Hematopoietic multipotent progenitor cell treated with erythropoietin and hydrocortisone succinate and interleukin-3 and kit ligand, for 6 days (in vitro differentiated cells): Measurements from ENCODE around the gene LDLRAD3.

Experiments
- DNase-seq: peaks from one replicate; pipeline ENCODE4 v3.0.0-alpha.2; 2015

Gene LDLRAD3

GRCh38 chr11:36146437-36146836 lies 202.6 kb downstream of the LDLRAD3 start:
- DNase-seq, result no peak

- DNase-seq, result no peak
Observed at GRCh38 chr11:36147491-36147890, 203.6 kb downstream of the LDLRAD3 start.

GRCh38 chr11:36148701-36149100 lies 204.8 kb downstream of the LDLRAD3 start:
- no peak for DNase-seq

GRCh38 chr11:36149538-36150242 lies 205.8 kb downstream of the LDLRAD3 start:
- peak; percentile 94 for DNase-seq

GRCh38 chr11:36150986-36151385 lies 207.1 kb downstream of the LDLRAD3 start:
- DNase-seq, result no peak

- no peak for DNase-seq
Observed at GRCh38 chr11:36151933-36152580, 208.2 kb downstream of the LDLRAD3 start.

- DNase-seq, result no peak
Observed at GRCh38 chr11:36153551-36153950, 209.7 kb downstream of the LDLRAD3 start.

- DNase-seq, result no peak
Observed at GRCh38 chr11:36155124-36155561, 211.3 kb downstream of the LDLRAD3 start.

- no peak for DNase-seq
Observed at GRCh38 chr11:36155770-36156160, 211.9 kb downstream of the LDLRAD3 start.

- no peak for DNase-seq
Observed at GRCh38 chr11:36156161-36156816, 212.4 kb downstream of the LDLRAD3 start.

GRCh38 chr11:36156817-36157519 lies 213.1 kb downstream of the LDLRAD3 start:
- no peak for DNase-seq

- no peak for DNase-seq
Observed at GRCh38 chr11:36160091-36160490, 216.2 kb downstream of the LDLRAD3 start.

- DNase-seq, result no peak
Observed at GRCh38 chr11:36161572-36161971, 217.7 kb downstream of the LDLRAD3 start.

- DNase-seq, result no peak
Observed at GRCh38 chr11:36162006-36162882, 218.4 kb downstream of the LDLRAD3 start.

- peak; percentile 73 for DNase-seq
Observed at GRCh38 chr11:36162883-36163434, 219.1 kb downstream of the LDLRAD3 start.

- DNase-seq, result no peak
Observed at GRCh38 chr11:36164506-36165250, 220.8 kb downstream of the LDLRAD3 start.

GRCh38 chr11:36165621-36166397 lies 221.9 kb downstream of the LDLRAD3 start:
- DNase-seq, result no peak

GRCh38 chr11:36167073-36167472 lies 223.2 kb downstream of the LDLRAD3 start:
- no peak for DNase-seq

GRCh38 chr11:36167729-36168128 lies 223.9 kb downstream of the LDLRAD3 start:
- DNase-seq, result no peak

GRCh38 chr11:36177836-36178235 lies 234.0 kb downstream of the LDLRAD3 start:
- peak; percentile 44 for DNase-seq
